ENCODE results near the gene PTPRA. TPM values are rescaled to one million over a fixed set of nuclear protein-coding genes. Genes with fewer than 3 reads are reported as not detected.

PTPRA gene
- total and polyA plus RNA-seq, 2 of the 8 experiments (the other 6 are each of a cell fraction or from before 2014, with no cell fraction given) = 47.7 to 51.3 TPM

GRCh38 chr20:2847802-2848201 is 25.5 kb upstream of the PTPRA start:
- no peaks in the 10 kb centered on the region; the same call in 1 of the 2 replicates for H3K23me2 ChIP-seq (ENCODE audit: low read depth, low read length)
- no peak overlapping the region for H2BK20ac ChIP-seq (ENCODE audit: low read length)
- no peaks in the 10 kb centered on the region for H4K20me1 ChIP-seq (replicated peaks in 1 of 2; ENCODE audit: control insufficient read depth in 1 of 2, insufficient read depth in 2 of 2, low read length in 2 of 2)
- no peak overlapping the region for H3K4me3 ChIP-seq (ENCODE audit: extremely low read depth in 1 of 4, insufficient read depth in 2 of 4, low read depth in 3 of 4, low read length in 4 of 4)
- no peak overlapping the region for H2BK120ac ChIP-seq (replicated peaks; ENCODE audit: low read depth, low read length)
- H3K9ac ChIP-seq (replicated peaks in 1 of 4; ENCODE audit: extremely low read depth in 1 of 4, low read depth in 3 of 4, low read length in 3 of 4) = no peak overlapping the region
- H3K4me2 ChIP-seq (ENCODE audit: insufficient read depth in 1 of 2, low read depth in 2 of 2, low read length in 2 of 2) = no peak overlapping the region
- H3K27me3 ChIP-seq (replicated peaks in 1 of 4; ENCODE audit: control insufficient read depth in 3 of 4, extremely low read depth in 1 of 4, insufficient read depth in 3 of 4, low read length in 3 of 4) = no peaks in the 10 kb centered on the region
- DNase-seq (ENCODE audit: low read depth in 1 of 2, low spot score in 2 of 2) (no peak), FAIRE-seq (no peak)
- H2BK15ac ChIP-seq (ENCODE audit: low read length) = no peak overlapping the region
- ChIA-PET CTCF (ENCODE audit: partially characterized antibody) (interaction anchor here (5.4 kb wide), 1 partner anchor 93 kb away, joined by 94 read pairs; no protein-coding TSS in a partner anchor), POLR2A (ENCODE audit: partially characterized antibody) (no interaction called here)
- H4K91ac ChIP-seq (replicated peaks; ENCODE audit: insufficient read length, low read length) = no peak overlapping the region
- H3K27ac ChIP-seq (ENCODE audit: low read depth, low read length) = no peak overlapping the region
- 93% methylated on average over 4 of the region's 4 CpGs; no CpG with 5 or more reads in 1 of the 2 experiments for WGBS, 2 experiments (ENCODE audit: extremely low coverage in 1 of 2, insufficient coverage in 1 of 2, insufficient read length in 1 of 2, insufficient replicate concordance in 2 of 2, low coverage in 1 of 2, low lambda C conversion rate in 2 of 2, missing lambda C conversion rate in 1 of 2)
- H4K5ac ChIP-seq (ENCODE audit: insufficient read length, low read depth, low read length) = no peak overlapping the region
- no peak overlapping the region for H2BK12ac ChIP-seq (ENCODE audit: low read depth, low read length)
- no peak overlapping the region for H3K23ac ChIP-seq (ENCODE audit: insufficient read length)
- H3K9me3 ChIP-seq (ENCODE audit: insufficient read depth in 2 of 2, low read depth in 1 of 2, low read length in 1 of 2) = no peaks in the 10 kb centered on the region
- no peak overlapping the region for H3K18ac ChIP-seq (ENCODE audit: extremely low read depth, low read length)
- H3K79me2 ChIP-seq (ENCODE audit: control insufficient read depth in 1 of 2, insufficient read depth in 2 of 2, low read length in 2 of 2) = no peaks in the 10 kb centered on the region
- H2AK5ac ChIP-seq (ENCODE audit: low read depth, low read length) = no peak overlapping the region
- no peak overlapping the region for H3K4ac ChIP-seq (replicated peaks; ENCODE audit: insufficient read length, low read depth, low read length)
- H3K4me1 ChIP-seq (replicated peaks in 1 of 4; ENCODE audit: control insufficient read depth in 3 of 4, insufficient read depth in 4 of 4, low read length in 3 of 4) = peaks cover 0 to 4% (median 0%) of the 10 kb centered on the region in 4 experiments; a peak in 3 of 7 replicates
- H3K79me1 ChIP-seq (ENCODE audit: low read depth, low read length) = no peaks in the 10 kb centered on the region
- H3K14ac ChIP-seq (ENCODE audit: insufficient read length) = no peak overlapping the region
- no peak overlapping the region for H2AFZ ChIP-seq (ENCODE audit: low read length)
- no peak overlapping the region for H3K56ac ChIP-seq (replicated peaks; ENCODE audit: insufficient read length, low read depth, low read length)
- H3K36me3 ChIP-seq (ENCODE audit: control insufficient read depth in 2 of 4, insufficient read depth in 4 of 4, low read length in 3 of 4) = no peaks in the 10 kb centered on the region
- H4K8ac ChIP-seq (ENCODE audit: extremely low read depth, insufficient read depth, low read length) = no peak overlapping the region
- no peak overlapping the region for H2BK5ac ChIP-seq (ENCODE audit: low read depth, low read length)
- TF ChIP-seq BACH1 (IDR thresholded peaks at IDR 0.05; ENCODE audit: low read length) (no peak), ZNF274 (IDR thresholded peaks at IDR 0.05; ENCODE audit: borderline replicate concordance, extremely low read depth, low read length) (no peak), TCF12 (IDR thresholded peaks at IDR 0.05; ENCODE audit: low read depth, low read length) (no peak), YY1 (IDR thresholded peaks at IDR 0.05; ENCODE audit: low read depth, low read length) (no peak), CHD2 (IDR thresholded peaks at IDR 0.05; ENCODE audit: low read length) (no peak), ATF2 (IDR thresholded peaks at IDR 0.05; ENCODE audit: low read length) (no peak), NANOG (IDR thresholded peaks at IDR 0.05; ENCODE audit: insufficient read depth, low read depth, low read length, poor library complexity, severe bottlenecking) (no peak), RBBP5 (IDR thresholded peaks at IDR 0.05; ENCODE audit: borderline replicate concordance, low read depth, low read length) (no peak), SUZ12 (IDR thresholded peaks at IDR 0.05; ENCODE audit: low read length) (no peak), KDM1A (IDR thresholded peaks at IDR 0.05; ENCODE audit: borderline replicate concordance, low read length) (no peak), CREB1 (IDR thresholded peaks at IDR 0.05) (no peak), RFX5 (IDR thresholded peaks at IDR 0.05; ENCODE audit: borderline replicate concordance, low read depth, low read length) (no peak), NRF1 (IDR thresholded peaks at IDR 0.05; ENCODE audit: low read depth, low read length) (no peak), ASH2L (IDR thresholded peaks at IDR 0.05; ENCODE audit: low read length) (no peak)
